Mucosa of descending colon (tissue), 3 donors: ENCODE data around the gene GPR107. TPM values are rescaled to one million over a fixed set of nuclear protein-coding genes. Genes with fewer than 3 reads are reported as not detected.

Experiments
- ATAC-seq: fragments of 200-7000 bp; cut with Tn5 transposase; one replicate; pipeline ENCODE4 v1.9.1; 2020; ENCODE audit warnings: mild to moderate bottlenecking, moderate library complexity
- DNase-seq, 3 donors: peaks; one replicate each; pipeline ENCODE4 v3.0.0-alpha.2; 2020
- H3K36me3 ChIP-seq: fragments of 200-600 bp; one replicate; pipeline ENCODE4 v1.8.0; 2021; ENCODE audit warnings: low read depth, mild to moderate bottlenecking
- H3K4me1 ChIP-seq: fragments of 200-600 bp; one replicate; pipeline ENCODE4 v1.8.0; 2021; ENCODE audit warnings: low read depth, mild to moderate bottlenecking
- H3K4me3 ChIP-seq: fragments of 200-600 bp; one replicate; pipeline ENCODE4 v1.8.0; 2021; ENCODE audit warnings: mild to moderate bottlenecking
- H3K9me3 ChIP-seq: fragments of 200-600 bp; one replicate; pipeline ENCODE4 v1.8.0; 2021; ENCODE audit warnings: mild to moderate bottlenecking
- CTCF ChIP-seq: fragments of 200-600 bp; IDR thresholded peaks from one replicate; pipeline ENCODE4 v1.8.0; 2022; ENCODE audit warnings: antibody characterized with exemption, mild to moderate bottlenecking
- intact Hi-C, 2 donors: fragments of 100-400 bp; cut with DNase I in 1 of 2; cut with micrococcal nuclease in 1 of 2; formaldehyde crosslinking; loops; one replicate each; pipeline versions ENCODE4 v1.11.0 to v1.11.1; 2022; cut with DNase I, micrococcal nuclease
- total RNA-seq, 3 donors: library from RNA; stranded (reverse); fragmentation: NEBNext Ultra II Directional in 2 of 3; extraction: Animal tissue kit (Norgen Biotek cat#: 25700) in 2 of 3; gene quantifications; one replicate each; pipeline versions ENCODE4 v1.2.1 to v1.2.4, GENCODE V29; 2021 to 2023
- donor health status: DM: no; HTN: no; CAD: no; lungs with moderate emphysema.
- donor health status: DM: no; HTN: no; CAD: no.
- donor health status: DM: no; HTN: yes; CAD: no.

GPR107 gene
- total RNA-seq, 3 donors from 2014 or later: 39.7 to 50.1 (median 49.1) TPM

- intact Hi-C loops: no loop called here
- TF ChIP-seq CTCF: no peak
- H3K4me1 ChIP-seq: no peaks in the 10 kb centered on the region
- ATAC-seq: no peak
- H3K36me3 ChIP-seq: no peaks in the 10 kb centered on the region
- H3K4me3 ChIP-seq: no peak overlapping the region
- DNase-seq: no peak
- H3K9me3 ChIP-seq: no peaks in the 10 kb centered on the region
Observed at GRCh38 chr9:130120299-130120587, 66.5 kb downstream of the GPR107 start.

GRCh38 chr9:130120832-130121231, 67.1 kb downstream of the GPR107 start:
- no peak for TF ChIP-seq CTCF
- Histone ChIP-seq H3K36me3 (no peaks in the 10 kb centered on the region), H3K9me3 (no peaks in the 10 kb centered on the region), H3K4me1 (no peaks in the 10 kb centered on the region), H3K4me3 (no peak overlapping the region)
- no peak for ATAC-seq
- DNase-seq: no peak
- intact Hi-C loops: no loop called here

- Histone ChIP-seq H3K4me1 (no peaks in the 10 kb centered on the region), H3K9me3 (no peaks in the 10 kb centered on the region), H3K36me3 (no peaks in the 10 kb centered on the region), H3K4me3 (no peak overlapping the region)
- intact Hi-C loops: no loop called here
- DNase-seq (no peak), ATAC-seq (no peak)
- no peak for TF ChIP-seq CTCF
Observed at GRCh38 chr9:130122456-130122855, 68.8 kb downstream of the GPR107 start.

GRCh38 chr9:130124085-130124860, 70.6 kb downstream of the GPR107 start:
- no peaks in the 10 kb centered on the region for H3K36me3 ChIP-seq
- intact Hi-C loops: no loop called here
- ATAC-seq (no peak), DNase-seq (no peak)
- no peaks in the 10 kb centered on the region for H3K4me1 ChIP-seq
- no peaks in the 10 kb centered on the region for H3K9me3 ChIP-seq
- no peak overlapping the region for H3K4me3 ChIP-seq
- no peak for TF ChIP-seq CTCF

GRCh38 chr9:130126721-130127433, 73.2 kb downstream of the GPR107 start:
- no peaks in the 10 kb centered on the region for H3K9me3 ChIP-seq
- H3K36me3 ChIP-seq: no peaks in the 10 kb centered on the region
- no peak for DNase-seq
- H3K4me3 ChIP-seq: no peak overlapping the region
- no peak for ATAC-seq
- no peak for TF ChIP-seq CTCF
- intact Hi-C loops: no loop called here
- no peaks in the 10 kb centered on the region for H3K4me1 ChIP-seq
